AG04449 (cell line): ENCODE results near the gene AFF3.

Source experiments
- CTCF ChIA-PET: fragments of 350-600 bp; formaldehyde crosslinking; extraction: SDS; loops from one replicate; lab custom pipeline; 2021; ENCODE audit warnings: antibody characterized with exemption; lab: Yijun Ruan, JAX
- POLR2A ChIA-PET: fragments of 400-600, 350-600 bp; formaldehyde crosslinking; extraction: SDS; loops from one replicate; lab custom pipeline; 2020; ENCODE audit warnings: antibody characterized with exemption, inconsistent platforms; lab: Yijun Ruan, JAX
- DNase-seq: peaks from one replicate; pipeline ENCODE4 v3.0.0-alpha.2; 2010; ENCODE audit warnings: low read depth, low spot score
- H3K4me3 ChIP-seq: 2 replicates; pipeline ENCODE4 v1.5.1; 2011; ENCODE audit warnings: low read depth, mild to moderate bottlenecking, control low read depth, low read length
- TF ChIP-seq, protein P1 (sequence below): IDR thresholded peaks from one replicate; pipeline ENCODE4 v1.5.1; 2011; ENCODE audit warnings: mild to moderate bottlenecking, moderate library complexity, low read length, control low read depth, inconsistent platforms; ENCODE audit not compliant: insufficient read depth; ENCODE audit errors: missing control alignments

AFF3 gene

DNA sequence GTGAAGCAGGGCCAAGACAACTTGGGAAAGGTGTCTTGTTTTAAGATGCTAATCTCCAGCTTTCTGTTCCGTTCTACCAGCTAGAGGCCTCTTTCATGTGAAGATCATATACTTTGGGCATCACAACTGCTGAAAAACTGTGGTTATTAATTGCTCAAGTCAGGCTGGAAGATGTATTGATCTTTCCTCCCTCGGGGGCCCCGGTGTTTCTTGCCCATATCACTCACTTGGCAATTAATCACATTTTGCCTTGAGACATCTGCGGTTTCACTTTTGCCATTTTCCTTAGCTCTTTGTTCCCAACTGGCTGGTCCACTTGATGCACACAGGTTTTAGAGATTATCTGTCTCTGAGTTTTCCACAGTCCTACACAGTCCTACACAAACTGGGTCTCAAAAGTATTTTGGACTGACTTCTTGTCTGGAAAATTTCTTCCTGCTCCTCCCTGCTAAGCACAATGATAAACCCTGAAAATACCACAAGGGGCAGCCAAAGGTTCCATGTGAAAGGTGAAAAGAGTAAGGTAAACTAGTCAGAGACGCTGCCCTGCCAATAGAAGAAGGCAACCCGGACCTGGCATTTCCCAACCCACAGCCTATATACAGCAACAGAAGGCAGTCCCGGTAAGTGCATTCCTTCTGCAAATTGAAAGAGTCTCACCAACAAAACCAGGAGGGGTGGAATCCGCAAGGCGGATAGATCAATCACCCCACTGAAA is 181.0 kb downstream of the AFF3 start:
- no peak overlapping the region for H3K4me3 ChIP-seq
- TF ChIP-seq, protein P1, sequence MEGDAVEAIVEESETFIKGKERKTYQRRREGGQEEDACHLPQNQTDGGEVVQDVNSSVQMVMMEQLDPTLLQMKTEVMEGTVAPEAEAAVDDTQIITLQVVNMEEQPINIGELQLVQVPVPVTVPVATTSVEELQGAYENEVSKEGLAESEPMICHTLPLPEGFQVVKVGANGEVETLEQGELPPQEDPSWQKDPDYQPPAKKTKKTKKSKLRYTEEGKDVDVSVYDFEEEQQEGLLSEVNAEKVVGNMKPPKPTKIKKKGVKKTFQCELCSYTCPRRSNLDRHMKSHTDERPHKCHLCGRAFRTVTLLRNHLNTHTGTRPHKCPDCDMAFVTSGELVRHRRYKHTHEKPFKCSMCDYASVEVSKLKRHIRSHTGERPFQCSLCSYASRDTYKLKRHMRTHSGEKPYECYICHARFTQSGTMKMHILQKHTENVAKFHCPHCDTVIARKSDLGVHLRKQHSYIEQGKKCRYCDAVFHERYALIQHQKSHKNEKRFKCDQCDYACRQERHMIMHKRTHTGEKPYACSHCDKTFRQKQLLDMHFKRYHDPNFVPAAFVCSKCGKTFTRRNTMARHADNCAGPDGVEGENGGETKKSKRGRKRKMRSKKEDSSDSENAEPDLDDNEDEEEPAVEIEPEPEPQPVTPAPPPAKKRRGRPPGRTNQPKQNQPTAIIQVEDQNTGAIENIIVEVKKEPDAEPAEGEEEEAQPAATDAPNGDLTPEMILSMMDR: no peak
- CTCF ChIA-PET: no interaction called here
- POLR2A ChIA-PET: no interaction called here
- no peak for DNase-seq

DNA sequence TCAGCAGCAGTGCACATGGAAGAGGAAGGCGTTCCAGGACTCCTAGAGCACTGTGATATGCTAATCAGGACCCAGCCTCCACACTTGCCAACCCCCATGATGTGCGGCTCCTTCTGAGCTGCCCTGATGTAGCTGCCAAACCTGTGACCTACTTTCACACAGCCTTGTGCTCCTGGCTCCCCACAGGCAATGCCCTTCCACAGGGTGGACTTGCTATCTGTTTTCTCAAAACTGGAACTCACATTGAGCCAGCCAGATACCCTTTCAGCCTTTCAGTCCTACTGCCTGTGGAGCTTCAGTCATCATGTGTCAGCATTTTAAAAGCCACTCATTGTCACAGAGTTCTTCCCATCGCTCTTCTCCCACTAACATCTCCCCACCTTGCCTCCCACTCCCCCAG is 181.6 kb downstream of the AFF3 start:
- ChIA-PET CTCF (no interaction called here), POLR2A (no interaction called here)

DNA sequence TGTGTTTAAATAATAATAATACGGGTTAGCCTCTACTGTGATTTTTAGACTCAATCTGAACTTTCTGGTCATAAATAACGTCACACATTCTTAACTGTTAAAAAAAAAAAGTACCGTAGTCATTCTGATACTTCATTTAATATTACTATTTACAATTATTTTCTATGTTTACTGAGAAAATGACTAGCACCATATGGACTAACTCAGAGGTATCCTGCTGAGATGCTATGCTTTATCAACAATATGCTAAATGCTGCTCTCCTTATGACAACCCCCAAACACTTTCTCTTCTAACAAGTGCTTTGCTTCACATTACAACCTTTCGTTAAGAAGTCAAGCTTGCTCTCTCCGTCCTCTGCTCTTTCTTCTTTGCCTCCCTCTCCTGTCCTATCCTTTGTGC is 182.1 kb downstream of the AFF3 start:
- no peak overlapping the region for H3K4me3 ChIP-seq
- POLR2A ChIA-PET: no interaction called here
- TF ChIP-seq, protein P1: no peak
- DNase-seq: no peak
- CTCF ChIA-PET: no interaction called here

More for the DNA sequence above, 181.6 kb downstream of the AFF3 start:
- DNase-seq: no peak
- no peak overlapping the region for H3K4me3 ChIP-seq
- TF ChIP-seq, protein P1: no peak

- TF ChIP-seq, protein P1: no peak
- CTCF ChIA-PET: no interaction called here
- no peak overlapping the region for H3K4me3 ChIP-seq
- POLR2A ChIA-PET: no interaction called here
- no peak for DNase-seq
These were observed 183.0 kb downstream of the AFF3 start for GRCh38 chr2:99959261-99960014.

- no peak overlapping the region for H3K4me3 ChIP-seq
- ChIA-PET CTCF (no interaction called here), POLR2A (no interaction called here)
- no peak for DNase-seq
- TF ChIP-seq, protein P1: no peak
These were observed 184.9 kb downstream of the AFF3 start for GRCh38 chr2:99957332-99958133.
